Astrocyte (in vitro differentiated cells and primary cell): ENCODE measurements around the gene OTOG. TPM values are rescaled to one million over a fixed set of nuclear protein-coding genes. Genes with fewer than 3 reads are reported as not detected.

Experiments used
- DNase-seq: peaks from one replicate; pipeline ENCODE4 v3.0.0-alpha.2; 2010; ENCODE audit warnings: low read depth
- FAIRE-seq: peaks from 2 replicates; lab custom pipeline; 2011; peaks lifted over from hg19 to GRCh38; lab: Jason Lieb, UNC
- H2AFZ ChIP-seq: 2 replicates; pipeline ENCODE4 v1.6.0; 2012; ENCODE audit warnings: low read depth, low read length, inconsistent platforms
- H3K27ac ChIP-seq: 2 replicates; pipeline ENCODE4 v1.5.1; 2011; ENCODE audit warnings: low read depth, low read length, inconsistent platforms
- H3K27me3 ChIP-seq: 2 replicates; pipeline ENCODE4 v1.6.0; 2011; ENCODE audit warnings: low read length, inconsistent platforms; ENCODE audit not compliant: insufficient read depth
- H3K36me3 ChIP-seq: 2 replicates; pipeline ENCODE4 v1.5.1; 2011; ENCODE audit warnings: low read length, inconsistent platforms; ENCODE audit not compliant: insufficient read depth
- H3K4me1 ChIP-seq: 2 replicates; pipeline ENCODE4 v1.5.1; 2011; ENCODE audit warnings: low read length, inconsistent platforms; ENCODE audit not compliant: insufficient read depth
- H3K4me2 ChIP-seq: 2 replicates; pipeline ENCODE4 v1.6.0; 2012; ENCODE audit warnings: low read length, inconsistent platforms
- H3K4me3 ChIP-seq: 2 replicates; pipeline ENCODE4 v1.5.1; 2011; ENCODE audit warnings: low read depth, mild to moderate bottlenecking, low read length, inconsistent platforms; ENCODE audit not compliant: insufficient read depth
- H3K79me2 ChIP-seq: 2 replicates; pipeline ENCODE4 v1.6.0; 2012; ENCODE audit warnings: mild to moderate bottlenecking, low read length, inconsistent platforms; ENCODE audit not compliant: insufficient read depth
- H3K9ac ChIP-seq: 2 replicates; pipeline ENCODE4 v1.6.0; 2012; ENCODE audit warnings: mild to moderate bottlenecking, low read length, inconsistent platforms
- H3K9me3 ChIP-seq: 2 replicates; pipeline ENCODE4 v1.5.1; 2012; ENCODE audit warnings: low read depth, mild to moderate bottlenecking, low read length, inconsistent platforms; ENCODE audit not compliant: insufficient read depth
- H4K20me1 ChIP-seq: 2 replicates; pipeline ENCODE4 v1.6.0; 2012; ENCODE audit warnings: low read length, inconsistent platforms; ENCODE audit not compliant: insufficient read depth
- H3K27ac Mint-ChIP-seq: one replicate; pipeline ENCODE4 v1.8.0; 2021; ENCODE audit warnings: mild to moderate bottlenecking, mixed read lengths; ENCODE audit not compliant: unreplicated experiment
- H3K27me3 Mint-ChIP-seq: one replicate; pipeline ENCODE4 v1.8.0; 2021; ENCODE audit warnings: low read depth, mixed read lengths; ENCODE audit not compliant: unreplicated experiment
- H3K36me3 Mint-ChIP-seq: one replicate; pipeline ENCODE4 v1.8.0; 2021; ENCODE audit warnings: low read depth, mixed read lengths; ENCODE audit not compliant: unreplicated experiment
- H3K4me1 Mint-ChIP-seq: one replicate; pipeline ENCODE4 v1.8.0; 2021; ENCODE audit warnings: low read depth, mixed read lengths; ENCODE audit not compliant: unreplicated experiment
- H3K4me3 Mint-ChIP-seq: one replicate; pipeline ENCODE4 v1.8.0; 2021; ENCODE audit warnings: mild to moderate bottlenecking, moderate library complexity, mixed read lengths; ENCODE audit not compliant: unreplicated experiment
- H3K9me3 Mint-ChIP-seq: one replicate; pipeline ENCODE4 v1.8.0; 2021; ENCODE audit warnings: mild to moderate bottlenecking, mixed read lengths; ENCODE audit not compliant: unreplicated experiment
- CTCF ChIP-seq: IDR thresholded peaks from 2 replicates; pipeline ENCODE4 v1.5.1; 2011; ENCODE audit warnings: low read depth, mild to moderate bottlenecking, inconsistent platforms, low read length, moderate library complexity; ENCODE audit not compliant: insufficient read depth
- EZH2 ChIP-seq: IDR thresholded peaks from 2 replicates; pipeline ENCODE4 v1.6.1; 2012; ENCODE audit warnings: mild to moderate bottlenecking, low read length, inconsistent platforms; ENCODE audit not compliant: insufficient read depth
- total RNA-seq: library from RNA; stranded (reverse); gene quantifications from 2 replicates; pipeline ENCODE4 v1.2.1, GENCODE V29; 2021

OTOG gene
- total RNA-seq, 1 donor from 2014 or later, result not detected

- peaks cover 2% of the 10 kb centered on the region for H3K9me3 Mint-ChIP-seq
- Histone ChIP-seq H3K9me3 (no peaks in the 10 kb centered on the region), H3K27ac (no peak overlapping the region), H3K4me2 (no peak overlapping the region), H4K20me1 (no peaks in the 10 kb centered on the region), H3K79me2 (no peaks in the 10 kb centered on the region), H3K9ac (no peak overlapping the region), H3K4me1 (peaks cover 8% of the 10 kb centered on the region), H3K27me3 (no peaks in the 10 kb centered on the region), H2AFZ (no peak overlapping the region), H3K4me3 (no peak overlapping the region), H3K36me3 (no peaks in the 10 kb centered on the region)
- H3K4me3 Mint-ChIP-seq, result no peak overlapping the region
- FAIRE-seq (no peak), DNase-seq (no peak)
- H3K27ac Mint-ChIP-seq, result no peak overlapping the region
- no peaks in the 10 kb centered on the region for H3K36me3 Mint-ChIP-seq
- no peak for TF ChIP-seq CTCF
- no peak for TF ChIP-seq EZH2
- peaks cover 25% of the 10 kb centered on the region for H3K27me3 Mint-ChIP-seq
- H3K4me1 Mint-ChIP-seq, result no peaks in the 10 kb centered on the region
These were observed 135.8 kb downstream of the OTOG start for GRCh38 chr11:17682848-17683247.

GRCh38 chr11:17683377-17684161 is 136.5 kb downstream of the OTOG start:
- FAIRE-seq, result no peak
- Histone ChIP-seq H4K20me1 (no peaks in the 10 kb centered on the region), H3K79me2 (no peaks in the 10 kb centered on the region), H3K4me3 (no peak overlapping the region), H3K9me3 (no peaks in the 10 kb centered on the region), H3K4me1 (peaks cover 8% of the 10 kb centered on the region), H3K9ac (no peak overlapping the region), H2AFZ (no peak overlapping the region), H3K4me2 (peak overlapping the region; percentile 29), H3K36me3 (no peaks in the 10 kb centered on the region), H3K27ac (no peak overlapping the region), H3K27me3 (no peaks in the 10 kb centered on the region)
- peaks cover 2% of the 10 kb centered on the region for H3K9me3 Mint-ChIP-seq
- TF ChIP-seq CTCF, result no peak
- TF ChIP-seq EZH2, result no peak
- no peaks in the 10 kb centered on the region for H3K4me1 Mint-ChIP-seq
- H3K27me3 Mint-ChIP-seq, result peaks cover 25% of the 10 kb centered on the region
- H3K36me3 Mint-ChIP-seq, result no peaks in the 10 kb centered on the region
- DNase-seq, result peak; percentile 89
- no peak overlapping the region for H3K4me3 Mint-ChIP-seq
- no peak overlapping the region for H3K27ac Mint-ChIP-seq

- Histone ChIP-seq H3K79me2 (no peaks in the 10 kb centered on the region), H3K36me3 (no peaks in the 10 kb centered on the region), H3K9ac (no peak overlapping the region), H3K4me2 (no peak overlapping the region), H2AFZ (no peak overlapping the region), H3K27ac (no peak overlapping the region), H4K20me1 (no peaks in the 10 kb centered on the region), H3K4me1 (peaks cover 8% of the 10 kb centered on the region), H3K4me3 (no peak overlapping the region), H3K9me3 (no peaks in the 10 kb centered on the region), H3K27me3 (peaks cover 1% of the 10 kb centered on the region)
- H3K9me3 Mint-ChIP-seq, result peaks cover 2% of the 10 kb centered on the region
- no peaks in the 10 kb centered on the region for H3K4me1 Mint-ChIP-seq
- no peaks in the 10 kb centered on the region for H3K36me3 Mint-ChIP-seq
- peaks cover 24% of the 10 kb centered on the region for H3K27me3 Mint-ChIP-seq
- H3K4me3 Mint-ChIP-seq, result no peak overlapping the region
- no peak for DNase-seq
- no peak for TF ChIP-seq EZH2
- TF ChIP-seq CTCF, result no peak
- H3K27ac Mint-ChIP-seq, result no peak overlapping the region
- FAIRE-seq, result no peak
These were observed 137.5 kb downstream of the OTOG start for GRCh38 chr11:17684550-17684949.
